ENCODE data around the gene FBXL7.

The FBXL7 gene

DNA sequence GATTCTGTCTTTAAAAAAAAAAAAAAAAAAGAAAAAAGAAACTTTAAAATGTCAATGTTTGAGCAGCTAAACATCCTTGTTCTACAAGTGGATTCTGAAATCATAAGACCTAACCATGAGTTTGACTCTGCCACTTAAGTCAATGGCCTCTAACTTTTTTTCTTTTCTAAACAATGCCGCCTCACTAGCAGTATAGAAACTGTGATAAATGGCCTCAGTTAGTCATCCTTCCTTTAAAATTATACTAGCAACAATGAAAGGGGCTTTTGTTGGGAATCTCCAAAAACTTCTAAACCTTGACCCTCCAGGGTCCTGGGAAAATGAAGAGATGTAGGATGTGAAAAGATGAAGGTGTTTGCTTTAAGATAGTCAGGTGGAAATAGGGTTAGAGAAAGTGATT, 71.1 kb downstream of the FBXL7 start:
- no peak overlapping the region for H3K9ac ChIP-seq (ENCODE audit: low read length)
- TF ChIP-seq, protein P1, sequence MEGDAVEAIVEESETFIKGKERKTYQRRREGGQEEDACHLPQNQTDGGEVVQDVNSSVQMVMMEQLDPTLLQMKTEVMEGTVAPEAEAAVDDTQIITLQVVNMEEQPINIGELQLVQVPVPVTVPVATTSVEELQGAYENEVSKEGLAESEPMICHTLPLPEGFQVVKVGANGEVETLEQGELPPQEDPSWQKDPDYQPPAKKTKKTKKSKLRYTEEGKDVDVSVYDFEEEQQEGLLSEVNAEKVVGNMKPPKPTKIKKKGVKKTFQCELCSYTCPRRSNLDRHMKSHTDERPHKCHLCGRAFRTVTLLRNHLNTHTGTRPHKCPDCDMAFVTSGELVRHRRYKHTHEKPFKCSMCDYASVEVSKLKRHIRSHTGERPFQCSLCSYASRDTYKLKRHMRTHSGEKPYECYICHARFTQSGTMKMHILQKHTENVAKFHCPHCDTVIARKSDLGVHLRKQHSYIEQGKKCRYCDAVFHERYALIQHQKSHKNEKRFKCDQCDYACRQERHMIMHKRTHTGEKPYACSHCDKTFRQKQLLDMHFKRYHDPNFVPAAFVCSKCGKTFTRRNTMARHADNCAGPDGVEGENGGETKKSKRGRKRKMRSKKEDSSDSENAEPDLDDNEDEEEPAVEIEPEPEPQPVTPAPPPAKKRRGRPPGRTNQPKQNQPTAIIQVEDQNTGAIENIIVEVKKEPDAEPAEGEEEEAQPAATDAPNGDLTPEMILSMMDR (IDR thresholded peaks at IDR 0.05; ENCODE audit: low read length) = no peak
- TF ChIP-seq EZH2 (IDR thresholded peaks at IDR 0.05; ENCODE audit: borderline replicate concordance, low read length) = no peak
- no peaks in the 10 kb centered on the region for H3K27me3 ChIP-seq (ENCODE audit: insufficient read depth, low read length)
- H3K36me3 ChIP-seq (ENCODE audit: insufficient read depth, low read length) = no peaks in the 10 kb centered on the region
- no peaks in the 10 kb centered on the region for H3K79me2 ChIP-seq (ENCODE audit: insufficient read depth, low read length)
- H3K9me2 ChIP-seq (ENCODE audit: low read depth, low read length) = no peaks in the 10 kb centered on the region
- H3K27ac ChIP-seq (ENCODE audit: low read depth, low read length, poor library complexity, severe bottlenecking) = no peak overlapping the region
- no peak overlapping the region for H3K4me3 ChIP-seq (ENCODE audit: low read depth, low read length, poor library complexity, severe bottlenecking)
- H3K9me3 ChIP-seq (ENCODE audit: low read length) = no peaks in the 10 kb centered on the region
- no peaks in the 10 kb centered on the region for H4K20me1 ChIP-seq (ENCODE audit: insufficient read depth, low read length)
- no peaks in the 10 kb centered on the region for H3K4me1 ChIP-seq (ENCODE audit: insufficient read depth, low read length, severe bottlenecking)
- no peaks in the 10 kb centered on the region for H3F3A ChIP-seq (ENCODE audit: insufficient read depth, low read length)
- H2AFZ ChIP-seq (ENCODE audit: low read length) = no peak overlapping the region
- no peak overlapping the region for H3K4me2 ChIP-seq (ENCODE audit: low read length)

GRCh38 chr5:15571618-15572017, 71.6 kb downstream of the FBXL7 start:
- no peak overlapping the region for H3K4me2 ChIP-seq (ENCODE audit: low read length)

DNA sequence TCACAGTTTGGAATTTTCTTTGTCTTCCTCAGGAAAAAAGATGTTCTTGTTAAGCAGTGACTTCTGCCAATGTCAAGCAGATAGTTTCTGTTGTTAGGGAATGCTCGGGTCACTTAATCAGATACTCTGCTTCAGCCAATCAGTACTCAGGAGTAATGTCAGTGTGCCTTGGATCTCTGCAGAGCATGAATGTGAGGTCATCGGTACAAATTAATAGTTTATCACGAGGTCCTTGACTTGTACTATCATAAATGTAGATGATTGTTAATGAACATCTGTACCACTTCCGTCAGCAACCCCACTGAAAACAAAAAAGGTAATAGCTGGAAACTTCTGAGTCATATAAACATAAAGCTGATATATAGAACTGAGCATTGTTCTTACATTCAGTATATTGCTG, 73.6 kb downstream of the FBXL7 start:
- Histone ChIP-seq H3K79me2 (ENCODE audit: insufficient read depth, low read length) (no peaks in the 10 kb centered on the region), H4K20me1 (ENCODE audit: insufficient read depth, low read length) (no peaks in the 10 kb centered on the region), H3K4me2 (ENCODE audit: low read length) (no peak overlapping the region), H3K36me3 (ENCODE audit: insufficient read depth, low read length) (no peaks in the 10 kb centered on the region), H3F3A (ENCODE audit: insufficient read depth, low read length) (no peaks in the 10 kb centered on the region), H3K9me2 (ENCODE audit: low read depth, low read length) (no peaks in the 10 kb centered on the region), H3K9ac (ENCODE audit: low read length) (no peak overlapping the region), H3K4me3 (ENCODE audit: low read depth, low read length, poor library complexity, severe bottlenecking) (no peak overlapping the region), H3K27ac (ENCODE audit: low read depth, low read length, poor library complexity, severe bottlenecking) (no peak overlapping the region), H3K27me3 (ENCODE audit: insufficient read depth, low read length) (no peaks in the 10 kb centered on the region), H3K9me3 (ENCODE audit: low read length) (no peaks in the 10 kb centered on the region), H2AFZ (ENCODE audit: low read length) (no peak overlapping the region), H3K4me1 (ENCODE audit: insufficient read depth, low read length, severe bottlenecking) (no peaks in the 10 kb centered on the region)
- no peak for TF ChIP-seq EZH2 (IDR thresholded peaks at IDR 0.05; ENCODE audit: borderline replicate concordance, low read length)
- TF ChIP-seq, protein P1 (IDR thresholded peaks at IDR 0.05; ENCODE audit: low read length) = no peak

More at GRCh38 chr5:15571618-15572017, 71.6 kb downstream of the FBXL7 start:
- H2AFZ ChIP-seq (ENCODE audit: low read length) = no peak overlapping the region
- no peaks in the 10 kb centered on the region for H4K20me1 ChIP-seq (ENCODE audit: insufficient read depth, low read length)
- H3K27me3 ChIP-seq (ENCODE audit: insufficient read depth, low read length) = no peaks in the 10 kb centered on the region
- no peaks in the 10 kb centered on the region for H3K4me1 ChIP-seq (ENCODE audit: insufficient read depth, low read length, severe bottlenecking)
- no peak overlapping the region for H3K9ac ChIP-seq (ENCODE audit: low read length)
- no peaks in the 10 kb centered on the region for H3K79me2 ChIP-seq (ENCODE audit: insufficient read depth, low read length)
- H3K27ac ChIP-seq (ENCODE audit: low read depth, low read length, poor library complexity, severe bottlenecking) = no peak overlapping the region
- no peaks in the 10 kb centered on the region for H3K9me2 ChIP-seq (ENCODE audit: low read depth, low read length)
- no peaks in the 10 kb centered on the region for H3F3A ChIP-seq (ENCODE audit: insufficient read depth, low read length)
- no peaks in the 10 kb centered on the region for H3K36me3 ChIP-seq (ENCODE audit: insufficient read depth, low read length)
- no peaks in the 10 kb centered on the region for H3K9me3 ChIP-seq (ENCODE audit: low read length)
- H3K4me3 ChIP-seq (ENCODE audit: low read depth, low read length, poor library complexity, severe bottlenecking) = no peak overlapping the region
- TF ChIP-seq EZH2 (IDR thresholded peaks at IDR 0.05; ENCODE audit: borderline replicate concordance, low read length) = no peak
- TF ChIP-seq, protein P1 (IDR thresholded peaks at IDR 0.05; ENCODE audit: low read length) = no peak
